DND-41 (cell line): Measurements from ENCODE around the gene ZNF236.

Experiments used
- CTCF ChIP-seq: IDR thresholded peaks from 2 replicates; pipeline ENCODE4 v1.5.1; 2012; ENCODE audit warnings: borderline replicate concordance, low read length, moderate library complexity, mild to moderate bottlenecking; ENCODE audit not compliant: poor library complexity, severe bottlenecking; ENCODE audit errors: extremely low read depth
- EZH2 ChIP-seq: IDR thresholded peaks from 3 replicates; pipeline ENCODE4 v1.6.1; 2012; ENCODE audit warnings: borderline replicate concordance, low read depth, mild to moderate bottlenecking, moderate library complexity, low read length, inconsistent platforms; ENCODE audit not compliant: severe bottlenecking

GRCh38 chr18:76956648-76957047, 134.3 kb downstream of the ZNF236 start:
- TF ChIP-seq EZH2 (no peak), CTCF (no peak)
